HCT116 (cell line): Measurements from ENCODE around the gene PCDH9. TPM values are rescaled to one million over a fixed set of nuclear protein-coding genes. Genes with fewer than 3 reads are reported as not detected.

ENCODE experiments used
- ATAC-seq: fragments of 200-7000 bp; cut with Tn5 transposase; 2 replicates; pipeline ENCODE4 v1.9.1; 2020; ENCODE audit warnings: mild to moderate bottlenecking, moderate library complexity
- BruUV-seq: library from RNA; stranded (reverse); fragments of 400-500 nt; replicated peaks from 2 replicates; lab custom pipeline; 2021; lab: Mats Ljungman, UMichigan
- CTCF ChIA-PET: fragments of 300-600 bp; sonication (Branson Sonifier 250); formaldehyde crosslinking; loops from one replicate; lab custom pipeline; 2021; ENCODE audit warnings: antibody characterized with exemption; lab: Charles Lee
- POLR2A ChIA-PET: fragments of 300-600, 350-600 bp; sonication (Branson Sonifier 250); formaldehyde crosslinking; loops from one replicate; lab custom pipeline; 2021; ENCODE audit warnings: antibody characterized with exemption; lab: Charles Lee
- RAD21 ChIA-PET, 2 experiments: fragments of 300-600 bp; sonication (Branson Sonifier 250); formaldehyde crosslinking; loops; one replicate each; lab custom pipeline; 2023; ENCODE audit warnings: low total read pairs in 2 of 2; ENCODE audit not compliant: uncharacterized antibody in 2 of 2, unreplicated experiment in 2 of 2, low non-redundant PET in 1 of 2; lab: Charles Lee
- DNase-seq: peaks from one replicate; pipeline ENCODE4 v3.0.0-alpha.2; 2010; ENCODE audit warnings: low read depth, low spot score
- H2AFZ ChIP-seq: fragments of 200-600 bp; shearing (Covaris generic), sonication (generic); 2 replicates; pipeline ENCODE4 v1.6.1; 2017; ENCODE audit warnings: low read depth, mixed run types, mixed read lengths, antibody characterized with exemption, low read length; ENCODE audit not compliant: poor library complexity, severe bottlenecking
- H3K27ac ChIP-seq: 2 replicates; pipeline ENCODE4 v1.5.1; 2012; ENCODE audit warnings: low read depth, low read length
- H3K27me3 ChIP-seq: fragments of 200-600 bp; sonication (generic); 2 replicates; pipeline ENCODE4 v1.6.1; 2016; ENCODE audit warnings: mixed run types, low read length, mixed read lengths; ENCODE audit not compliant: insufficient read depth
- H3K36me3 ChIP-seq, 2 experiments: fragments of 200-500 bp in 1 of 2; fragments of 200-600 bp in 1 of 2; sonication (Bioruptor generic) in 1 of 2; sonication (generic) in 1 of 2; 2 replicates each; pipeline versions ENCODE4 v1.5.1 to v1.6.1; 2014 to 2016; ENCODE audit warnings: low read length in 2 of 2, inconsistent platforms in 1 of 2, mixed read lengths in 1 of 2, mixed run types in 1 of 2; ENCODE audit not compliant: insufficient read depth in 2 of 2, control insufficient read depth in 1 of 2
- H3K4me1 ChIP-seq, 2 experiments: fragments of 200-600 bp in 1 of 2; sonication (generic) in 1 of 2; 2 replicates each; pipeline versions ENCODE4 v1.5.1 to v1.6.1; 2012 to 2017; ENCODE audit warnings: low read length in 2 of 2, inconsistent platforms in 1 of 2, mild to moderate bottlenecking in 1 of 2, mixed read lengths in 1 of 2, mixed run types in 1 of 2, moderate library complexity in 1 of 2; ENCODE audit not compliant: insufficient read depth in 2 of 2, control insufficient read depth in 1 of 2
- H3K4me2 ChIP-seq: fragments of 200-600 bp; sonication (generic); 2 replicates; pipeline ENCODE4 v1.6.1; 2017; ENCODE audit warnings: mixed run types, low read length, mixed read lengths
- H3K4me3 ChIP-seq, 2 experiments: fragments of 200-600 bp in 1 of 2; sonication (generic) in 1 of 2; replicated peaks in 1 of 2; 2 replicates each; pipeline ENCODE4 v1.5.1; 2011 to 2016; ENCODE audit warnings: low read length in 2 of 2, control low read depth in 1 of 2, low read depth in 1 of 2, mild to moderate bottlenecking in 1 of 2, mixed read lengths in 1 of 2, mixed run types in 1 of 2
- H3K79me2 ChIP-seq: fragments of 200-600 bp; sonication (generic); 2 replicates; pipeline ENCODE4 v1.6.1; 2017; ENCODE audit warnings: mild to moderate bottlenecking, mixed run types, low read length, moderate library complexity, mixed read lengths; ENCODE audit not compliant: insufficient read depth
- H3K9ac ChIP-seq: fragments of 200-600 bp; sonication (generic); 2 replicates; pipeline ENCODE4 v1.6.1; 2016; ENCODE audit warnings: low read length, mixed read lengths
- H3K9me2 ChIP-seq: fragments of 200-600 bp; sonication (generic), shearing (Covaris generic); 2 replicates; pipeline ENCODE4 v1.6.1; 2017; ENCODE audit warnings: mixed run types, mild to moderate bottlenecking, moderate library complexity; ENCODE audit not compliant: insufficient read depth
- H3K9me3 ChIP-seq, 2 experiments: fragments of 200-500 bp in 1 of 2; fragments of 200-600 bp in 1 of 2; sonication (Bioruptor generic) in 1 of 2; sonication (generic) in 1 of 2; 2 replicates each; pipeline ENCODE4 v1.6.1; 2014 to 2017; ENCODE audit warnings: low read length in 2 of 2, mixed read lengths in 2 of 2, inconsistent platforms in 1 of 2, low read depth in 1 of 2, mild to moderate bottlenecking in 1 of 2, mixed run types in 1 of 2, moderate library complexity in 1 of 2; ENCODE audit not compliant: control insufficient read depth in 1 of 2, insufficient read depth in 1 of 2
- H4K20me1 ChIP-seq: fragments of 200-600 bp; sonication (generic), shearing (Covaris generic); 2 replicates; pipeline ENCODE4 v1.6.1; 2017; ENCODE audit warnings: mixed run types, mild to moderate bottlenecking, moderate library complexity; ENCODE audit not compliant: insufficient read depth
- CBX3 ChIP-seq: IDR thresholded peaks from 2 replicates; pipeline ENCODE4 v1.6.1; 2012; ENCODE audit warnings: low read depth
- ELF1 ChIP-seq: IDR thresholded peaks from 2 replicates; pipeline ENCODE4 v1.6.1; 2012; ENCODE audit warnings: low read depth, borderline replicate concordance
- EZH2phosphoT487 ChIP-seq: fragments of 200-600 bp; IDR thresholded peaks from 2 replicates; pipeline ENCODE4 v1.6.1; 2018; ENCODE audit warnings: antibody characterized with exemption, borderline replicate concordance
- FOSL1 ChIP-seq: IDR thresholded peaks from 2 replicates; pipeline ENCODE4 v1.6.1; 2012; ENCODE audit warnings: low read depth
- POLR2A ChIP-seq: IDR thresholded peaks from 2 replicates; pipeline ENCODE4 v1.7.0; 2011; ENCODE audit warnings: borderline replicate concordance; ENCODE audit not compliant: insufficient read depth, insufficient read length; ENCODE audit errors: extremely low read depth
- SIN3A ChIP-seq: IDR thresholded peaks from 2 replicates; pipeline ENCODE4 v1.6.1; 2012; ENCODE audit warnings: low read depth
- SRF ChIP-seq: IDR thresholded peaks from 2 replicates; pipeline ENCODE4 v1.6.1; 2012; ENCODE audit warnings: low read depth
- TCF7L2 ChIP-seq: IDR thresholded peaks from 2 replicates; pipeline ENCODE4 v1.7.0; 2011; ENCODE audit warnings: borderline replicate concordance, inconsistent platforms; ENCODE audit not compliant: insufficient read depth, insufficient read length; ENCODE audit errors: extremely low read depth
- ZFX ChIP-seq: fragments of 450-650 bp; IDR thresholded peaks from 2 replicates; pipeline ENCODE4 v1.6.1; 2017
- intact Hi-C: fragments of 100-400 bp; cut with micrococcal nuclease; formaldehyde crosslinking; loops from 2 replicates; pipeline ENCODE4 v1.10.0; 2022
- total RNA-seq: library from RNA; stranded (reverse); gene quantifications from one replicate; pipeline ENCODE4 v1.2.1, GENCODE V29; 2021; ENCODE audit not compliant: unreplicated experiment
- TF ChIP-seq, protein P1 (sequence below): IDR thresholded peaks from 2 replicates; pipeline ENCODE4 v1.6.1; 2012

The PCDH9 gene
- total RNA-seq, 1 experiment from 2014 or later: 0.02 TPM

DNA sequence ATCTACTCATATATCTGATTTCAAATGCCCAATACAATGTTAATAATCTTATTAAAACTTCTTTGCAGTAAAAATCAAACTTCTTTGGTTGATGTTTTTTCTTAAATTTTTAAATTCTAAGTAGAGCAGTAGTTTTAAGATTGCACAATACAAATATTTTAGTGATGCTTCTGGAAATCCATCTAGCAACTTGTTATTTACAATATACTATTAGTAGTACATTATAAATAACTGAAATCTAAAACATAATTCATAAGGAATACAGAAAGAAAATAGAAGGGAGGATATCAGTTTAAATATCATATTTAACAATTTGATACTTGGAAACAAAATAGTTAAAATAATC, 569.7 kb downstream of the PCDH9 start:
- Histone ChIP-seq H3K79me2 (no peaks in the 10 kb centered on the region), H3K4me1 (peaks cover 6 to 26% of the 10 kb centered on the region in 2 experiments), H4K20me1 (no peaks in the 10 kb centered on the region), H3K9ac (no peak overlapping the region), H3K36me3 (no peaks in the 10 kb centered on the region), H3K27ac (no peak overlapping the region), H2AFZ (peak overlapping the region; percentile 99), H3K4me3 (no peak overlapping the region), H3K27me3 (no peaks in the 10 kb centered on the region), H3K9me3 (no peaks in the 10 kb centered on the region), H3K9me2 (no peaks in the 10 kb centered on the region), H3K4me2 (peak overlapping the region; percentile 73)
- intact Hi-C loops: no loop called here
- ChIA-PET RAD21 (no interaction called here), POLR2A (no interaction called here), CTCF (no interaction called here)
- no TSS peak for BruUV-seq
- DNase-seq: no peak
- ATAC-seq: no peak
- TF ChIP-seq SIN3A (no peak), CBX3 (no peak), SRF (no peak), ZFX (no peak), POLR2A (no peak), ELF1 (no peak), TCF7L2 (no peak), EZH2phosphoT487 (no peak)
- TF ChIP-seq, protein P1, sequence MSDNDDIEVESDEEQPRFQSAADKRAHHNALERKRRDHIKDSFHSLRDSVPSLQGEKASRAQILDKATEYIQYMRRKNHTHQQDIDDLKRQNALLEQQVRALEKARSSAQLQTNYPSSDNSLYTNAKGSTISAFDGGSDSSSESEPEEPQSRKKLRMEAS: no peak

DNA sequence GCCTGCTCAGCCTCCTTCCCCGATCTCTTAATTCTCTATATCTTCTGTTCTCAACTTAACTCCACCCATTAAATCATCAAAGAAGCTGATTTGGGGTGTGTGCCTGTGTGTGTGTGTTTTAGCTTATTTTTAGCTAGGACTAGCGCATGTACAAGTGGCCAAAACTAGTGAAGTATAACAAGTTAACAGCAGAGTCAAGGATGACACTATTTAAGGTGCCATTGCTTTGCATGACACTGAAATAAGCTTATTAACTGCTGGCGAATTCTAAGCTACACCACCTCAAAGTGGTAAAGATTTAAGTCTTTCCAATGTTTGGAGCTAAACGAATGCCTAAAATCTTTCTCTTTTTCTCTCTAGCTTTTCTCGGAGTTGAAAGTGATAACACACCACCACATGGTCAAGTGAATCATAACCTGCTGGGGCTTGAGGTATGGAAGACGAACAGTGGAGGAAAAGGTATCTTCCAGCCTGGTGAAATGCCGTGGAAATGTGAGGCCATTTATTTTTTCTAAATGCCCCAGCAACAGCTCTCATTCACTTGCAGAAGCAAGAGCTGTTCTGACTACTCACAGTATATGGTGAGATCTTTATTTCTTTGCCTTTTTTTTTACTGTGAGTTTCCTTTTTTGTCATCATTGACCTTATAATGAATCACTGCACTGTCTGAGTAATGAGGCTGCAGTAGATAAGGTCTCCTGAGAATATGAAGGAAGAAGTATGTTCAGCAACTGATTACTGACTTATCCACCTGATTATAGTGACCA, 570.3 kb downstream of the PCDH9 start:
- H3K79me2 ChIP-seq: no peaks in the 10 kb centered on the region
- H3K4me2 ChIP-seq: peak overlapping the region; percentile 73
- peak; percentile 20; the same call in 1 of the 2 replicates for TF ChIP-seq FOSL1
- TF ChIP-seq TCF7L2: no peak
- TF ChIP-seq, all 23 proteins: peak for 1
- intact Hi-C loops: no loop called here
- POLR2A ChIA-PET: no interaction called here
- DNase-seq (no peak), ATAC-seq (peak; percentile 77)
- RAD21 ChIA-PET: no interaction called here
- no peaks in the 10 kb centered on the region for H3K9me3 ChIP-seq
- no peaks in the 10 kb centered on the region for H3K27me3 ChIP-seq
- CTCF ChIA-PET: interaction anchor here (1.1 kb wide), 1 partner anchor 41 kb away, joined by 4 read pairs; no protein-coding TSS in a partner anchor
- H3K9me2 ChIP-seq: no peaks in the 10 kb centered on the region
- H3K9ac ChIP-seq: peak overlapping the region; percentile 9; the same call in 1 of the 2 replicates
- H3K4me3 ChIP-seq: peak overlapping the region; percentile 12 to 44
- peaks cover 6 to 26% of the 10 kb centered on the region in 2 experiments for H3K4me1 ChIP-seq
- H3K27ac ChIP-seq: no peak overlapping the region
- no peaks in the 10 kb centered on the region for H4K20me1 ChIP-seq
- BruUV-seq: no TSS peak
- peak overlapping the region; percentile 99 for H2AFZ ChIP-seq
- no peaks in the 10 kb centered on the region for H3K36me3 ChIP-seq
